HG03066 (cell line): ENCODE measurements around the gene ADA.
A peak's percentile ranks its signal among the peaks of the same experiment; 100 is the strongest.
"Not testable (repeated sequence)": the region's sequence is repeated elsewhere in the genome, so short reads cannot be mapped to it uniquely, and the experiment has no call there.

Experiments used
- ATAC-seq: cut with Tn5 transposase; IDR thresholded peaks from one replicate; pipeline ENCODE4 v1.9.1; 2021; ENCODE audit warnings: low read depth; ENCODE audit not compliant: unreplicated experiment

The ADA gene

GRCh38 chr20:44651684-44652423 lies at the start of gene ADA:
Gene ADA, minus strand, starts transcription at chr20:44651699. Its CDS starts 92 bp downstream, at chr20:44651607.
- ATAC-seq = no peak

DNA sequence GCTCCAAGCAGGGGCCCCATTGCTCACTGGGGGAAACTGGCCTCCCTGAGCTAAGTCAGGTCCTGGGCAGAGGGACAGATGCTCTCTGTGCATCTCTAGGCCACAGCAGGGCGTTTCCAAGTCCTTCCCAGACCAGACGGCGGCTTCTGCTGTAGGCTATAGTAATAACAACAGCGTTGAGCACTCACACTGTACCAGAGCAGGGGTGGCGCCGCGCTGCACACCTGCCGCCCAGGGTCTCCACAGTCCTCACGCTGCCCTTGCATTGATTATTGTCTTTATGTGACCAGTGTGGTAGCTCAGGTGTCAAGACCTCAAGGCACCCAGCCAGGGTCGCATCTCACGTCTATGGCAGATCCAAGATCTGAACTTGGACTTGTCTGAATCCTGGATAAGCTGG lies 48.8 kb upstream of the ADA start:
- ATAC-seq = no peak

DNA sequence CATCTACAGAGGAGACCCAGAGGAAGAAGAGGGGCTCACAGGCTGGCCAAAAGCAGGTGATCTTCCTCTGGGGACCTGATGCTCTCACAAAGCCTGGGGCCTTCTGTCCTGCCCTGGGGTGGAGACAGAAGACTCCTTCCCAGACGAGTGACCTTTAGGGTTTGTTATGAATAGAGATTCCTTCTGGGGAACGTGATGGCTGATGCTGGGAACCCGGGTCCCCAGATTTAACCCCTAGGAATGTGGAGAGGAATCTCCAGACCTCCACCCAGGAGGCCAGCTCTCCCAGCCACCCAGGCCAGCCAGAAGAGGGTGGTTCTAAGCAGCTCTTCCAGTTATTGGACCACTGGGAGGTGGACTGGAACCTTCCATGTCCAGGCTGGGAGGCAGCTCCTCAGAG lies 46.9 kb upstream of the ADA start:
- no peak for ATAC-seq

GRCh38 chr20:44697041-44697440 lies 45.5 kb upstream of the ADA start:
- not testable (repeated sequence) for ATAC-seq

GRCh38 chr20:44696315-44696714 lies 44.8 kb upstream of the ADA start:
- ATAC-seq = no peak

DNA sequence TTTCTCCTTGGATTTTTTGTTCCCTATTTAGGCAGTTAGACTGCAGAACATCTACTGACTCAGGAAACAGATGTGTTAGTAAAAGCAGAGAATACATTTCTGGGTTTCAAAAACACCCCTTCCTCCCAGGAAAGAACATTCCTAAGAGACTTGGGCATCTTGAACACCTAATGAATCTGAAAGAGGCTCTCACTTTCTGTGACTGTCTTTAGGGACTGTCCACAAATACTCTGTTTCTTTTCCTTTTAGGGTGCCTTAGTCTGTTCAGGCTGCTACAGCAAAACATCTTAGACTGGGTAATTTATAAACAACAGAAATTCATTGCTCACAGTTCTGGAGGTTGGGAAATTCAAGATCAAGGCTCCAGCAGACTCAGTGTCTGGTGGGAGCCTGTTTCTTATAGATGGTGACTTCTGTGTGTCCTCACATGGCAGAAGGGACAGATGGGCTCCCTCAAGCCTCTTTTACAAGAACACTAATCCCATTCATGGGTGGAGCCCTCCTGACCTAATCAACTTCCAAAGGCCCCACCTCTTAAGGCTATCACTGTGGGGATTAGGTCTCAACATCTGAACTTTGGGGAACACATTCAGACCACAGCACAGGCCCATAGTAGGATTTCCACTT lies 44.3 kb upstream of the ADA start:
- no peak for ATAC-seq

- ATAC-seq = no peak
Measured at GRCh38 chr20:44695295-44695673, 43.8 kb upstream of the ADA start.

DNA sequence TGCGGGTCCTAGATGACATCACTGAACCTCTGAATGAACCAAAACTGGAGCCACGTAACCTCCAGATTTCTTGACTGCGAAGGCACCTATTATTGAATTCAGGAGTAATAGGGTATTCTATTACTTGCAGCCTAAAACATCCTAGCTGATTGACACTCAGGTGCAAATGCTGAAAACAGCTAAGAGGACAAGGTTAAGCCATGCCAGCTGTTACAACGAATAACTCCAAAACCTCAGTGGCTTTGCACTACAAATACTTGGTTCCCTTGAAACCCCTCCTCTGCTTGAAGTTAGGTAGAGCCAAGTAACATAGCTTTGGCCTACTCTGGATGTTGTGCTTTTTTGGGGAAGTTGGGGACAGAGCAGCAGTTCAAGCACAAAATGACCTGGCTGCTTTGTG lies 42.7 kb upstream of the ADA start:
- ATAC-seq = no peak

- ATAC-seq = no peak
Measured at GRCh38 chr20:44693627-44694026, 42.1 kb upstream of the ADA start.

GRCh38 chr20:44692932-44693480 lies 41.5 kb upstream of the ADA start:
- ATAC-seq = no peak

GRCh38 chr20:44691424-44692423 lies 40.2 kb upstream of the ADA start:
- ATAC-seq = no peak

- no peak for ATAC-seq
Measured at GRCh38 chr20:44690781-44691423, 39.4 kb upstream of the ADA start.

DNA sequence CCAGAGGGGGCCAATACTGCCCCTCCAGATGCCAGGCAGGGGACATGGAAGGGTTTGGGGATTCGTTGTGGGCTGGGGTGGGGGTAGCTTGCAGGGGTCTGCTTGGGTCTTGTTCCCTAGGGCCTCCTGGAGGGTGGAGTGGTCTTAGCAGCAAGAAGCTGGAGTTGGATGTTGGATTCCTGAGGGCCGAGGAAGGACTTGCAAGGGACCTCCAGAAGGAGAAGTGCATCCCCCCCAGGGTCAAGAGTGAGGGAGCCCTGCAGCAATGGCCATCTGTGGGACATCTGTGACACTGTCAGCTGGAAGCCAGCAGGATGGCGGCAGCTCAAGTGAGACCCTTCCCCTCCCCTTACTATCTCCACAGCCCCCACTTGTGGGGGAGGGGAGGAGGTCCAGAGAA lies 38.3 kb upstream of the ADA start:
- ATAC-seq = no peak

DNA sequence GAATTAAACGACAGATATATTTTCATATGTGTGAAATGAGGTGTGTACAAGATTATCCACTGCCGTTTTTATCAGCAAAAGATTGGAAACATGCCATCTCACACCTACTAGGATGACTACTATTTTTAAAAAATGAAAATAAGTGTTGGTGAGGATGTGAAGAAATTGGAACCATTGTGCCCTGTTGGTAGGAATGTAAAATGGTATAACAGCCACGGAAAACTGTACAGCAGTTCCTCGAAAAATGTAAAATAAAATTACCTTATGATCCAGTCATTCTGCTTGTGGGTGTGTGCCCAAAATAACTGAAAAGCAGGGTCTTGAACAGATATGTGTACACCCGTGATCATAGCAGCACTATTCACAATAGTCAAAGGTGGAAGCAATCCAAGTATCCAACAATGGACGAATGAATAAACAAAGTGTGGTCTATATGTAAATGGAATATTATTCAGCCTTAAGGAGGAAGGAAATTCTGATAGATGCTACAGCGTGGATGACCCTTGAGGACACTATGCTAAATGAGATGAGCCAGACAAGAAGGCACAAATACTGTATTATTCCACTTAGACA lies 36.6 kb upstream of the ADA start:
- ATAC-seq = no peak

DNA sequence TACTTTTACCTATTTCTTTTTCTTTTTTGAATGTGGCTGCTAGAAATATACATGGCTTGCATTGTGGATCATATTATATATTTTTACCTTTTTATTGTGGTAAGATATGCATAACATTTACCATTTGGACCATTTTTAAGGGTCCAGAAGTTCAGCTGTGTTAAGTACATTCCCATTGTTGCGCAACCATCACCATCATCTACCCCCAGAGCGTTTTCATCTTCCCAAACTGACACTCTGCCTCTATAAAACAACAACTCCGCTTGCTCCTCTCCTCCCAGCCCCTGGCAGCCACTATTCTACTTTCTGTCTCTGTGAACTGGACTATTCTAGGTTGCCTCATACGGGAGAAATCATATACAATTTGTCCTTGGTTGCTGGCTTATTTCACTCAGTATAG lies 35.4 kb upstream of the ADA start:
- no peak for ATAC-seq

GRCh38 chr20:44684047-44684967 lies 32.8 kb upstream of the ADA start:
- ATAC-seq = no peak

DNA sequence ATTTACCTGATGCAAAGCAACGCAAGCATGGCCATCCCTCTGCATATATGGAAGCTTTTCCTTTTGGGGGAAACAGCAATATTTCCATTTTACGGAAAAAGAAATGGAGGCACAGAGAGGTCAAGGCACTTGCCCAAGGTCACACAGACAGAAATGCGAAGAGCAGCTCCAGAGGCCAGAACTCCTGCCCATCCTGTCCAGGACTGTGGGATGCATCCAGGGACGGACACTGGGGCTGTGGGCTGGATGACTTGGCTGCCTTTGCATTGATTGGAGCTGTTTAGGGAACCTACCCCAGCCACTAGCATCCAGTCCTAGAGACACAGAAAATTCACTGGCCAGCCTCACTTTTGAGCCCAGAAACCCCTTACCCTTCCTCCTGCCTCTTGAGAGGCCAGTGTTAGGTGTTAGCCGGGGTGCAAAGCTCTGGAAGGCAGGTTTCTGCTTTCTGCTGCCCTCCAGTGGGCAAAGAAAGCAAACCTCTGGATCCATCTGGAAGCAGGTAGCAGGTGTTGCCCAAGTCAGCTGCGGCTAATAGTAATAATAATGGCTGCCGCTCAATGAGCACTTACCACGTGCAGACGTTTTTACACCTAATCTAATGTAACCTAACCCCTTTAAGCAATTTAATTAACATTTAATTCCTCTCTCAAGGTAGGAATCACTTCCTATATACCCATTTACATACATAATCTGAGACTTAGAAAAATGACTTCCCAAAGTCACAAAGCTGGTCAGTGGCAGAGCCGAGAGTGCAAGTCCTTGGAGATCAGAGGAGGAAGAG lies 32.0 kb upstream of the ADA start:
- ATAC-seq = peak; percentile 63
